IPS-18c (cell line): ENCODE measurements around the gene GIMAP8.

Experiments used
- H3K4me3 ChIP-seq: 2 replicates; pipeline ENCODE4 v1.7.0; 2013; ENCODE audit warnings: low read depth, mild to moderate bottlenecking, low read length, moderate library complexity; ENCODE audit not compliant: insufficient read depth
- H3K9me3 ChIP-seq: one replicate; pipeline ENCODE4 v1.6.1; 2013; ENCODE audit warnings: mild to moderate bottlenecking, low read length, moderate library complexity; ENCODE audit not compliant: control insufficient read depth, insufficient read depth

The GIMAP8 gene

DNA sequence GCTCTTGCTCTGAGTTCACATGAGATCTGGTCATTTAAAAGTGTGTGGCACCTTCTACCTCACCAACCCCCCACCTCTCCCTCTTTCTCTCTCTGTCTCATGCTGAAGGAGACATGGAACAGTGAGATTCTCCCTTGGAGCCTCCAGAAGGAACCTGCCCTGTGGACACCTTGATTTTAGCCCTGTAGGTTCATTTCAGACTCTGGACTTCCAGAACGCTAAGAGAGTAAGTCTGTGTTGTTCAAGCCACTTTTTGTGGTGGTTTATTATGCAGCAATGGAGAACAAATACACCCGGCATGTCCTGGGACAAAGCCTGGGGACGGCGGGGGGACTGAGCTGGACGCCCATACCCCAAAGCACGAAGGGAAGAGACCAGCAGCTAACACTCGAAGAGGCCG is 20.7 kb upstream of the GIMAP8 start:
- Histone ChIP-seq H3K9me3 (no peaks in the 10 kb centered on the region), H3K4me3 (no peak overlapping the region)

DNA sequence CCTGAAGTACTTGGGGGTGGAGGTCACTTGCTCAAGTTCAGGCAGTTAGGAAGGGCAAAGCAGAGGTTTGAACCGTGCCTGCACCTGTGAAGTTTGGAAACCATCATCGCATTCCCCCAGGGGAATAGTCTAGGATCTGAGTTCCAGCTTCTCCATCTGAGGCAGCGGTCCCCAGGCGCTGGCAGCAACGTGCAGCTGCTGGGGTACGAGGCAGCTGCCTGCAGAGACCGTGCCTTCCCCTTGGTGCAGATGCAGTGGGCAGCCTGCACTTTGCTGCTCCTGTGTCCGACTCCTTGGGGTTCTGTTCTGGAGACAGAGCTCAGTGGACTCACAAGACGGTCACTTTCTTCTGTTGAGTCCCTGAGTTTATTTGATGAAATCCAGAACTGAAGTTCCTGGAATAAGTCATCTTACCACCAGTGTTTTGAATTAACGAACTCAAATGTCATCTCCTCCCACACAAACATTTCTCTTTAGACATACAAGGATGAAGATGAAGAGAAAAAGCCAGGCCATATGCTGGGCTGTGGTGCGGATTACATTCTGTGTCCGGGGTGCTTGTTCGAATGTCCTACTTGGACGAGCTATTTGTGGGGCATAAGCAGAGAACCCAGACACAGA is 19.9 kb upstream of the GIMAP8 start:
- Histone ChIP-seq H3K4me3 (no peak overlapping the region), H3K9me3 (no peaks in the 10 kb centered on the region)

DNA sequence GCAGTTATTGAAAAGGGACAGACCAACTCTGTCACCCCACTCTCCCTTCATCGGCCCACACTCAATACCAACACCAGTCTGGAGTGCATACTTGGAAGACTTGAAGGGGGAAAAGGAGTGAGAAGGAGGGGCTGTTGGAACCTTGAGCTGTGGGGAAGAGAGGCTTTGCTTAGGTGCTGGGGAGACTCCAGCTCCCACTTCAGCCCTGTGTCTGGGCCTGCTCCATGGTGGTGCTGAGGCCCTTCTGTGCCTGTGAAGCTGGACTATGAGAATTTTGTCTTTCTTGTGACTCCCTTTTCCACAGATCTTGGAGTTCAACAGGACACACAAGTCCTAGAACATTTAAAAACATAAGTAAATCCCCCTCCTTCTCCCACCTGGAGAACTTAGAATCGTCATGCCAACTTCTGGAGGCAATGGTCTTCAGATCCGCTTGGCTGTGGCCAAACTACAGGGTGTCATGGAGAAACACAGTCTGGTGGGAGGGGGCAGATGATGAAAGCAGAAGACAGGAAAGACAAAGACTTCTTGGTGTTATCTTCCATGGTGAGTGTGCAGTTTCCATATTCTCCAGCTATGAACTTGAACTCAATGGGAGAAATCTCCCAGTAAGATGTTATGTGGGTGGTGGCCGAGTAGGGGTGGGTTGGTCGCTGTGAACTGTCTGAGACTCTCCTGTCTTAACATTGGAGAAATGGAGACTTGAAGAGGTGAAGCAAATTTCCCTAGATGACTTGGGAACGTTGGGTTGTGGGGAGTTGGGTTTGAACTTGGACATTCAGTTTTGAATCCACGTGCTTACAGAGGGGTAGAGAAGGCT is 18.4 kb upstream of the GIMAP8 start:
- no peak overlapping the region for H3K4me3 ChIP-seq
- no peaks in the 10 kb centered on the region for H3K9me3 ChIP-seq

DNA sequence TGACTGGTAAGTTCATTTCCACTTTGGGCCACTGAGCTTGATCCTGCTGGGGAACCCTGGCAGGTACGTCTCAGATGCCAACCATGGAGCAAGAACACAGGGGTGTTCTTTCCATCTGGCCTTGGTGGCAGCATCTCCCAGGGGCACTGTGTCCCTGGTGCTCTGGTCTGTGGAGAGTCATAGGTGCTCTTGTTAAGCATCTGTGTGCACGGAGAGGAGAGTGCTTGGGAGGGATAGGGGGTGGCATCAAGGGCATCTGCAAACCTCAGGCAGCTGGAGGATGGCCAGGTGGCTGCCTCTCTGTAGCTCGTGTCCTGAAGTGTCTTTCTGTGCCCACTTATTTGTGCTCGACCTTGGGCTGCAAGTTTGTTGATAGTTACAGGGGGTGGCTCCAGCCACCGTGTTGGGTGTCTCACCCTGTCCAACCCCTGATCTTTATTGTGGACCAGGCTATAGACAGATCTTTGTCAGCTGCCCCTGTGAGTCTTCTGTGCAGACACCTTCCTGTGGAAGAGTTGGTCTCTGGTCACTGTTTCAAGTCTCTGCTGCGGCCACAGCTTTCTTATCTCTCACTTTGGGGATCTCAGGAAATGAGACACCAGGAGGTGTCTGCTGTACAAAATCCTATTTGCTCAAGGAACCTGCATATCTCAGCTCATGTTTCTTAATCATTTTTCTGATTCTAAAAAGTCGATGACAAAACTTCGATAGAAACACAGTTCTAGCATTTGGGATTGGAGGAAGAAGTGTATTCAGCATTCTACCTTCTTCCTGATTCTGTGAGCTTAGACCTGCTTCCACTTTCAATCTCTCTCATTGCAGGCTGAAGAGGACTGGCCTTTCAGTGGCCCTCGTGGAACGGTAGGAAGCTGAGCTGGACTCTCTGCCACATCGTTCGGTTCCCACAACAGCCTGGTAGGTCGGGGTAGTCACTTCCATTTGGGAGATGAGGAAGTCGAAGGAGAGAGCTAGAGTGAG is 17.2 kb upstream of the GIMAP8 start:
- Histone ChIP-seq H3K9me3 (no peaks in the 10 kb centered on the region), H3K4me3 (no peak overlapping the region)

DNA sequence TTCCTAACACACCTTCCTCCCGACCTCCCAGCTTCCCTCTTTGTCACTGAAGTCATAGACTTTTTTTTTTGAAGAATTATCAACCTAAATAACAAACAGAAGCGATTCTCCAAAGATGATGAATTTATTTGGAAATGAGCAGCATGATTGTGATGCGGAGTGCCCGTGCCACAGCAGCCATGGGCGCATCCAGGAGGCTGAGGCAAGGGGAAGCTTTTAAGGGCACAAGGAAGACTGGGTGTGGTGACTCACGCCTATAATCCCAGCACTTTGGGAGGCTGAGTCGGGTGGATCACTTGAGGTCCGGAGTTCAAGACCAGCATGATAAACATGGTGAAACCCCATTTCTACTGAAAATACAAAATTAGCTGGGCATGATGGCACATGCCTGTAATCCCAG is 16.2 kb upstream of the GIMAP8 start:
- Histone ChIP-seq H3K4me3 (no peak overlapping the region), H3K9me3 (no peaks in the 10 kb centered on the region)

DNA sequence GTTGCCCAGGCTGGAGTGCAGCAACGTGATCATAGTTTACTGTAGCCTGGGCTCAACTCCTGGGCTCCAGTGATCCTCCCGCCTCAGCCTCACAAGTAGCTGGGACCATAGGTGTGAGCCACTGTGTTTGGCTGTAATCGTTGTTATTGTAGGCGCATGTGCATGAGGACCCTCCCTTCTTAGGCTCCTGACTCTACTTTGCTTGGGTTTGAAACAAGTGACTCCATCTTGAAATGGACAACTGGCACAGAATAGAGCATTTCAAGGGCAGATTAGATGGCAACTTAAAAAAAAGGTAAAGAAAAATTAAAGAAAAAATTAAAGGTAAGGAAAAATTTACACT is 15.4 kb upstream of the GIMAP8 start:
- no peak overlapping the region for H3K4me3 ChIP-seq
- no peaks in the 10 kb centered on the region for H3K9me3 ChIP-seq

DNA sequence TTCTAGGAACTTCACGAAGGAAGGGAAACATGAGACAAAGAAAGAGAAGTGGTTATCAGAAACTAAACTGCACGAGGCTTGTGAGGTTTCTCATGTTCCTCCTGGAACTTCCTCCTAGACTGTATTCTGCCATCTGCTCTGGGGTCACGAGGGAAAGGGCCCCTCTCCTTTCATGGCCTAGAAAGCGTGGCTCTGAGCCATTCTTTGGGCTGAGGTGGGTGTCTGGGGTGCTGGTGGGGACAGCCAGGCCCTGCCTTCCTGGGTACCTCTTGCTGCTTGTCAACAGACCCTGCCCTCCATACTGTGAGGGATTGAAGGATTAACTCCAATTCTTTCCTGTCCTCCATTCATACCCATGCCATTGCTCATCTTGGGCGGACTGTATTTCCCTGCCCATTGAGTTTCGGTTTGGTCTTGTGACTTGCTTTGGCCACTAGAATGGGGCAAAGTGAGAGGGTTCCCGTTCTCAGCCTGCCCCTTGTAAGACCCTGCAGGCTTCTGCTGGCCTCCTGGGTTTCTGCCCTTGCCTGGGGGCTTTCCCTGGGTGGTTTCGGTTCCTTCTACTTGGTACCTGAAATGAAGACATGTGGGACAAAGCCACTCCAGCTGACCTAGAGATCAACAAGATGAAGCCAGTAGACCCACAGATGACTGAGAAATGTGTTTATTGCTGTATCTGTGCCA is 14.9 kb upstream of the GIMAP8 start:
- Histone ChIP-seq H3K4me3 (no peak overlapping the region), H3K9me3 (no peaks in the 10 kb centered on the region)

DNA sequence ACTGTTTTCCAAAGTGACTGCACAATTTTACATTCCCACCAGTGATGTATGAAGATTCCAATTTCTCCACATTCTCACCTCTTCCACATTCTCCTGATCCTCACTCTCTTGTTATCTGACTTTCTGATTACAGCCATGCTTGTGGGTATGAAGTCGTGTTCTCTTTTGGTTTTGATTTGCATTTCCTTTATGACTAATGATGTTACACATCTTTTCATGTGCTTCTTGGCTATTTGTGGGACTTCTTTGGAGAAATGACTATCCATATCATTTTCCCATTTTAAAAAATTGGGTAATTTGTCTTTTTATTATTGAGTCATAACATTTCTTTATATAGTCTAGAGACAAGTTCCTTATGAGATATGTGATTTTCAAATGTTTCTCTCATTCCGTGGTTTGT is 10.5 kb upstream of the GIMAP8 start:
- Histone ChIP-seq H3K4me3 (no peak overlapping the region), H3K9me3 (no peaks in the 10 kb centered on the region)

DNA sequence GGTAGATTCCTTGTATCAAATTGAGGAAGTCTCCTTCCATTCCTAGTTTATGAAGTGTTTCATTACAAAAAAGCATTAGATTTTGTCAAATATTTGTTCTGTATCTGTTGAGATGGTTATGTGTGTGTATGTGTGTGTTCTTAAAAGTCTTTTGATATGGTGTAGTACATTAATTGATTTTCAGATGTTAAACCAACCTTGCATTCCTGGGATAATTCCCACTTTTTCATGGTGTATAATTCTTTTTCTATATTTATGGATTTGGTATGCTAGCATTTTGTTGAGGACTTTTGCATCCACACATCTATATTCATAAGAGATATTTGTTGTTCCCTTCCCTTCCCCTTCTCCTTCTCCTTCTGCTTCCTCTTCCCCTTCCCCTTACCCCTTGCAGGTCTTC is 8.9 kb upstream of the GIMAP8 start:
- no peaks in the 10 kb centered on the region for H3K9me3 ChIP-seq
- H3K4me3 ChIP-seq = no peak overlapping the region

DNA sequence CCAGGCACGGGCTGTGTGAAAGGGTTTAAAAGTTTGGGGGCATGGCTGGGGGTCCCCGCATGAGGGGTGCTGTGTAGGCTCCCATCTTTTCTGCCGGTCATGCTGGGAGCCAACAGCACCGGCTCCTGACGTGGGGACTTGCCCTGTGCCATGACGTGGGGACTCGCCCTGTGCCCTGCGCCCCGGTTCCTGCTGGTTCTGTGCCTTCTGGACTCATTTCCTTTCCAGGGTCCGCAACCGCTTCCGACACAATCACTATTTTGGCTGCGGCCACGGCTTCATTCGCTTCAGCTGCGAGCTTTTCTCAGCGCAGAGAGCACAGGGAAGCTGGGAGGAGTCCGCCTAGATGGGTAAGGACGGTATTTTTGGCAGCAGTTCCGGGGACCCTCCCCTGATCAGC is 7.6 kb upstream of the GIMAP8 start:
- no peak overlapping the region for H3K4me3 ChIP-seq

DNA sequence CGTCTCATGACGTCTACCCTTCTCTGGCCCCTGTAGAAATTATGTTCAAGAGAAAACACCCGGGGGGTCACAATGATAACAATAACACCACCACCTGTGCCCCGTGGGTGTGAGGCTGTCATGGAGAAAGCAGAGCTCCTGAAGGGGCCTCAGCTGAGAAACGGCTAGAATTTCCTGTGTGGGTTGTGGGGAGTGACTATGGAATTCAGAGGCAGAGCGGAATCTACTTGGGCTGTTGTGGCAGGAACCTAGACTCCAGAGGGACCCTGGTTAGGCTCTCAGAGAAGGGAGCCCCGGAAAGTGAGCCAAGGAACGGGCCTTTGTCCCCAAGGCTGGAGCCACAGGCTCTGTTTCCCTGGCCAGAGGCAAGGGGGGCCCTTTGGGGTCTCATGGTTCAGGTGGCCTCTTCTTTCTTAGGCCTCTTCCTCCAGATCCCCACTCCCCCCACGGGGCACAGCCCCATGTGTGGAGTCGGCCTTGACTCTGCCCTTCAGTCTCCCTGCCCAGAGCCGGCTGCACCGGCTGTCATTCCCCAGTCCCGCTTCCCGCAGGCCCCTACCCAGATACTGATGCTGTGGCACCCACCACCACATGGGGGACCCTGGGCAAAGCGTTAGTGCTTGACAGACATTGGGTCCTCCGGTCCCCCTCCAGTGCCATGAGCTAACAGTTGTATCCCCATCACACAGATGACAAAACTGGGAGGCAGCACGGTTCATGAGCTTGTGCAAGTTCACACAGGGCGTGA is 6.5 kb upstream of the GIMAP8 start:
- no peak overlapping the region for H3K4me3 ChIP-seq
- H3K9me3 ChIP-seq = no peaks in the 10 kb centered on the region

More for the DNA sequence above, 7.6 kb upstream of the GIMAP8 start:
- H3K9me3 ChIP-seq = no peaks in the 10 kb centered on the region

DNA sequence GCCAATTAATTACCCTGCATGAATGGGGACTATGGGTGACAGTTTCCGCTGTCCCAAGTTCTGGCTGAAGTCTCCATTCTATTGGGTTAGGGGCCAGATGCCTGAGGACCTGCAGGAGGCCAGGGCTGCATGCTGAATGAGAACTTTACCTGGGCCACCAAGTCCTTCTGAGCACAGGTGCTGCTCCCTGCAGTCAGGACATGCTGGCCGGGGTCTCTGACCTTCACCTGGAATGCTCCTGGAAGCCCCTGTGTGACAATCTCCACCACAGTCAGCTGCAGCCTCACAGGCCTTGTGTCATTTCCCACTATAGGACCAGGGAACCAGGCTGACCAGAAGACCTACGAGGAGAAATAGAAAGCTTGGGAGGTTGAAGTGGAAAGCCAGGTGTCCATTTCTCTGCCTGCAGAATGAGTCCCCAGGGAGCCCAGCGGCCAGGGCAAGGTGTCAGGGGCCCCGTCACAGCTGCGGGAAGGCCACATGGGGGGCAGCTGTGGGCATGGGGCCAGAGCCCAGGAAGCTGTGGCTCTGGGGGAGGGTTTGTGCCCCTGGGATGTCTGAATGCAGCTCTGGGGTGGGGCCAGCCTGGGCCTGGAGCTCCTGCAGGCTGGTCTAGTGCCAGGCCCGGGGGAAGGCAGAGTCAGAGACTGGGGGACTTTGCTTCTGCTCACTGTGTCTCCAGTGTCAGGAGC is 5.6 kb upstream of the GIMAP8 start:
- Histone ChIP-seq H3K4me3 (no peak overlapping the region), H3K9me3 (no peaks in the 10 kb centered on the region)

DNA sequence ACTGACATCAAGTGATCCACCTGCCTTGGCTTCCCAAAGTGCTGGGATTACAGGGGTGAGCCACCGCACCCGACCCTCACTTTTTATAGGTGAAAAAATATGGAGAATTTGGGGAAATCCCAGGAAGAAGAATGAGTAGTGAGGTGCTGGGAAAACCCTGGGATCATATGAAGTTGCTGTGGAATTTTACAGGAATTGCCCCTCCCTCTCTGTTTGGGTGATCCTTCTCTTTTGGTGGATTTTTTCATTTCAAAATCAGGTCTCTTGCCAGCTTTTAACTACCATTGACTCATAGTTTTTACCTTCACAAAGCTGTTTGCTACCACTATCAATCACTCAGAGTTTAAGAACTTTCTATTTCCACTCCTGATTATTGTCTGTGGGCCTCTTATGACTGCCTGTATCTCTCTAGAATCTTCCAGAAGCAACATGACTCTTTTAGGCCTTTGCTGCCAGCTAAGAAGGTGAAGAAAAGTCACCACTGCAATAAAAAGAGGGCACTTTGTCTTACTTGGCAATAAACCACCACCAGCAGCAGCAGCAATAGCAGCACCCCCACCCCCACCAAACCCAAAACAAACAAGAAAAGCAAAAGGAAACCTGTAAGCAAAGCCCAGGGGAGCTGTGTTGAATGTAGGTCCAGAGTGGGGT is 4.0 kb upstream of the GIMAP8 start:
- H3K4me3 ChIP-seq = no peak overlapping the region
- no peaks in the 10 kb centered on the region for H3K9me3 ChIP-seq

DNA sequence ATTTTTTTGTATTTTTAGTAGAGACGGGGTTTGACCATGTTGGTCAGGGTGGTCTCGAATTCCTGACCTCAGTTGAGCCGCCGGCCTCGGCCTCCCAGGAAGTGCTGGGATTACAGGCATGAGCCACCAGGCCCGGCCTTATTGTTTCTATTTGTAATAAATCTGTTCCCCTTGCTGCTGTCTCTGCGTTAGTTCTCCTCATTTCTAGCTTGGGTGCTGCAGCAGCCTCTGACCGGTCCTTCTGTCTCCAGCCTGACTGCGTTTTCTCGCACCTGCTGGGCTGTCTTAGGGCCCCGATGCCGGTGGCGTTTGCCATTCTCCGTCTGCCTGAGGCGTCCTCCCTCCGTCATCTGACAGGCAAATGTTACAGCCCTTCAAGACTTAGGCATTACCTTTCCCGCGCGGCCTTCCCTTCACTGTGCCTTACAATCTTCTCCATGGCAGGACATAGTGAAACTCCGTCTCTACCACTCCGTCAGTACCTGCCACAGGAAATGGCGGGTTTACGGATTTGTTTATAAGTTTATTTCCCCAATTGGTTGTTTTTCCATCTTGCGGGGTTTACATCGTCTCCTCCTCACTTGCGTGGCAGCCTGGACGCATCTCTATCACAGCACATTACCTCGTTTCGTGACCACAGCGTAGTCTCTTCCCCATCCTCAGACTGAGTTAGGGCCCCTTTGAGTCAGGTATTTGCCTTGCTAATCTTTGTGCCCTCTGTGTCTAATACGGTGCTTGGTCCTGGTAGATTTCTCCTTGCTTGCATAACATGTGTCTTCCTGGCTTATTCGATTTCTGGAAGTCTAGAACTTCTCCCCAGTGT is 2.3 kb upstream of the GIMAP8 start:
- H3K9me3 ChIP-seq = no peaks in the 10 kb centered on the region
- H3K4me3 ChIP-seq = no peak overlapping the region

DNA sequence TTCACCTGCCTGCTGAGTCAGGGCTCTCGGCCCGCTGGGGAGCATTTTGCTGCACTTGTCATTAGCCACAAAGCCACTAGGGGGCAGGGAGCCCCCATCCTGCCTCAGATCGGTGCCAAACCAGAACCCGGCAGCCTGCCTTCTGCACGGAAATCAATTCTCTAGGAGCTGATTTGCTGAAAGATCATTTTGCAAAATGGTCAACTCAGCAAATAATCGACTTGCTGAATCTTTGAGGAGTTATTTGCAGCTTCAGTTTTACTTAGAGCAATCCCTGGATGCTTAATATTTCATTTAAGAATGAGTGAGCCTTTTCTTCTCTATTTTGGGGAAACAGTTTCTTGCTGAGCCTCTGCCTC is 1.7 kb upstream of the GIMAP8 start:
- H3K4me3 ChIP-seq = no peak overlapping the region
- no peaks in the 10 kb centered on the region for H3K9me3 ChIP-seq
